Ecto neural progenitor cell (in vitro differentiated cells): ENCODE measurements around the gene SEMA5B.

Source experiments
- DNase-seq: peaks from one replicate; pipeline ENCODE4 v3.0.0-alpha.2; 2018; ENCODE audit warnings: low spot score

SEMA5B gene

GRCh38 chr3:122973893-122974615 lies 53.5 kb downstream of the SEMA5B start:
- no peak for DNase-seq

GRCh38 chr3:122972141-122972540 lies 55.4 kb downstream of the SEMA5B start:
- no peak for DNase-seq

GRCh38 chr3:122969585-122970469 lies 57.7 kb downstream of the SEMA5B start:
- DNase-seq: no peak

GRCh38 chr3:122967765-122968164 lies 59.8 kb downstream of the SEMA5B start:
- no peak for DNase-seq

- no peak for DNase-seq
These were observed 60.2 kb downstream of the SEMA5B start for GRCh38 chr3:122967356-122967755.

- no peak for DNase-seq
These were observed 61.5 kb downstream of the SEMA5B start for GRCh38 chr3:122966045-122966444.

- DNase-seq: no peak
These were observed 62.8 kb downstream of the SEMA5B start for GRCh38 chr3:122964811-122965210.

- no peak for DNase-seq
These were observed 65.4 kb downstream of the SEMA5B start for GRCh38 chr3:122962149-122962548.

GRCh38 chr3:122961146-122961545 lies 66.4 kb downstream of the SEMA5B start:
- DNase-seq: no peak

GRCh38 chr3:122960652-122961051 lies 66.9 kb downstream of the SEMA5B start:
- no peak for DNase-seq

GRCh38 chr3:122959339-122959738 lies 68.2 kb downstream of the SEMA5B start:
- DNase-seq: no peak

- DNase-seq: no peak
These were observed 69.6 kb downstream of the SEMA5B start for GRCh38 chr3:122957707-122958689.

GRCh38 chr3:122956693-122957455 lies 70.7 kb downstream of the SEMA5B start:
- no peak for DNase-seq

GRCh38 chr3:122955916-122956692 lies 71.5 kb downstream of the SEMA5B start:
- DNase-seq: no peak

- no peak for DNase-seq
These were observed 75.0 kb downstream of the SEMA5B start for GRCh38 chr3:122952520-122952919.

GRCh38 chr3:122948408-122948807 lies 79.2 kb downstream of the SEMA5B start:
- no peak for DNase-seq

- DNase-seq: no peak
These were observed 79.8 kb downstream of the SEMA5B start for GRCh38 chr3:122947738-122948137.

- no peak for DNase-seq
These were observed 80.4 kb downstream of the SEMA5B start for GRCh38 chr3:122947196-122947595.

GRCh38 chr3:122946185-122946584 lies 81.4 kb downstream of the SEMA5B start:
- no peak for DNase-seq

GRCh38 chr3:122945230-122945629 lies 82.3 kb downstream of the SEMA5B start:
- no peak for DNase-seq
